LNCaP clone FGC (cell line): Measurements from ENCODE around the gene FLAD1.
A peak's percentile ranks its signal among the peaks of the same experiment; 100 is the strongest.

Experiments used
- DNase-seq: peaks from one replicate; pipeline ENCODE4 v3.0.0-alpha.2; 2011; ENCODE audit warnings: low read depth
- H3K4me3 ChIP-seq: 2 replicates; pipeline ENCODE4 v1.5.1; 2011; ENCODE audit warnings: mild to moderate bottlenecking, low read depth, low read length, control low read depth
- TF ChIP-seq, protein P1 (sequence below): IDR thresholded peaks from 2 replicates; pipeline ENCODE4 v1.5.1; 2012; ENCODE audit warnings: mild to moderate bottlenecking; ENCODE audit not compliant: control insufficient read depth, insufficient read depth; ENCODE audit errors: extremely low read depth

FLAD1 gene

DNA sequence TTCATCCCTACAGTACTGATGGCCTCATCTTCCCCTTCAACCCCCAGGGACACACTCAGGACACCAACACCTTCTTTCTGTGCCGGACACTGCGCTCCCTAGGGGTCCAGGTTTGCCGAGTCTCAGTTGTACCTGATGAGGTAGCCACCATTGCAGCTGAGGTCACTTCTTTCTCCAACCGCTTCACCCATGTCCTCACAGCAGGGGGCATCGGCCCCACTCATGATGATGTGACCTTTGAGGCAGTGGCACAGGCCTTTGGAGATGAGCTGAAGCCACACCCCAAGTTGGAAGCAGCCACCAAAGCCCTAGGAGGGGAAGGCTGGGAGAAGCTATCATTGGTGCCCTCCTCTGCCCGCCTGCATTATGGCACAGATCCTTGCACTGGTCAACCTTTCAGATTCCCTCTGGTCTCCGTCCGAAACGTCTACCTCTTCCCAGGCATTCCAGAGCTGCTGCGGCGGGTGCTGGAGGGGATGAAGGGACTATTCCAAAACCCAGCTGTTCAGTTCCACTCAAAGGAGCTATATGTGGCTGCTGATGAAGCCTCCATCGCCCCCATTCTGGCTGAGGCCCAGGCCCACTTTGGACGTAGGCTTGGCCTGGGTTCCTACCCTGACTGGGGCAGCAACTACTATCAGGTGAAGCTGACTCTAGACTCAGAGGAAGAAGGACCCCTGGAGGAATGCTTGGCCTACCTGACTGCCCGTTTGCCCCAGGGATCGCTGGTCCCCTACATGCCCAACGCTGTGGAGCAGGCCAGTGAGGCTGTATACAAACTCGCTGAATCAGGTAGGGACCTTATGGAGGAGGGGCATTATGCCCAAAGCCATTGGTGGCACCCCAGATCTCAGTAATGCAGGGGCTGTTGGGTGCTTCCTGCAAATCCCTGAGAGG, 5.2 kb downstream of the FLAD1 start:
- TF ChIP-seq, protein P1, sequence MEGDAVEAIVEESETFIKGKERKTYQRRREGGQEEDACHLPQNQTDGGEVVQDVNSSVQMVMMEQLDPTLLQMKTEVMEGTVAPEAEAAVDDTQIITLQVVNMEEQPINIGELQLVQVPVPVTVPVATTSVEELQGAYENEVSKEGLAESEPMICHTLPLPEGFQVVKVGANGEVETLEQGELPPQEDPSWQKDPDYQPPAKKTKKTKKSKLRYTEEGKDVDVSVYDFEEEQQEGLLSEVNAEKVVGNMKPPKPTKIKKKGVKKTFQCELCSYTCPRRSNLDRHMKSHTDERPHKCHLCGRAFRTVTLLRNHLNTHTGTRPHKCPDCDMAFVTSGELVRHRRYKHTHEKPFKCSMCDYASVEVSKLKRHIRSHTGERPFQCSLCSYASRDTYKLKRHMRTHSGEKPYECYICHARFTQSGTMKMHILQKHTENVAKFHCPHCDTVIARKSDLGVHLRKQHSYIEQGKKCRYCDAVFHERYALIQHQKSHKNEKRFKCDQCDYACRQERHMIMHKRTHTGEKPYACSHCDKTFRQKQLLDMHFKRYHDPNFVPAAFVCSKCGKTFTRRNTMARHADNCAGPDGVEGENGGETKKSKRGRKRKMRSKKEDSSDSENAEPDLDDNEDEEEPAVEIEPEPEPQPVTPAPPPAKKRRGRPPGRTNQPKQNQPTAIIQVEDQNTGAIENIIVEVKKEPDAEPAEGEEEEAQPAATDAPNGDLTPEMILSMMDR: 0 out of 2 replicates have a peak, but pooled peaks have one; percentile 12
- DNase-seq: no peak
- H3K4me3 ChIP-seq: no peak overlapping the region

DNA sequence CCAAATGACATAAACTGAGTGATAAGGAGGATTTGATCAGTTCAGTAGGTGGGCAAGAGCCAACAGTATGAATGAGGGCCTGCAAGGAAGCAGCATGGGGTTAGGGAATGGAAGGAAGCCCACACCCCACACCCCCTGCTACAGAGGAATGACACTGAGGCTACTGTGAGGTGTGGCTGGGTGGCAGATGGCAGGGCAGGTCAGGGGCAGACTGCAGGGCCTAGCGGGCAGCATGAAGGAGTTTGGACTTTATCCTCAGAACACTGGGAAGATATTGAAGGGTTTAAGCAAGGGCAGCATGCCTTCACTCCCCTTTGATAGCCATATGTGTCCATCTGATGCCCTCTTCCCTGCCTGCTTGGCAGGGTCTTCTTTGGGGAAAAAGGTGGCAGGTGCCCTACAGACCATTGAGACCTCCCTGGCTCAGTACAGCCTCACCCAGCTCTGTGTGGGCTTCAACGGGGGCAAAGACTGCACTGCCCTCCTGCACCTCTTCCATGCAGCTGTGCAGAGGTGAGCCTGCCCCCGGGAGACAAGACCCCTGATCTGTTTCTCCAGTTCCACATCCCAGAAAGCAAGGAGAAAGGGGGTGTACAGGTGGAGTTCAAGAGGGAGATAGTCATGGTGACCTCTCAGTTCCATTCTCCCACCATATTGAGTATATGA, 6.2 kb downstream of the FLAD1 start:
- H3K4me3 ChIP-seq: no peak overlapping the region
- DNase-seq: no peak
- TF ChIP-seq, protein P1: no peak

DNA sequence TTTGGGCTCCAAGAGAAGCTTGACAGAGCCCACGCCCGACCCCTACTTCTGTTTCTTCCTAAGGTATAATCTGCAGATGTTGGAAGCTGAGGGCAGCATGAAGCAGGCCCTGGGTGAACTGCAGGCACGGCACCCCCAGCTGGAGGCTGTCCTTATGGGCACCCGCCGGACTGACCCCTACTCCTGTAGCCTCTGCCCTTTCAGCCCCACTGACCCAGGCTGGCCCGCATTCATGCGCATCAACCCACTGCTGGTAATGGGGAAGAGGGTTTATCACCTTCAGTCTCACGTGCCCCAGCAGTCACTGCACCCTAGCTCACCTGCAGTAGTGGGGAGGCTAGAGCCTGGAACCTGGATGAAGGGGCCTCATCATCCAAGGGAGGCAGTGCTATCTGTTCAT, 7.1 kb downstream of the FLAD1 start:
- no peak overlapping the region for H3K4me3 ChIP-seq
- TF ChIP-seq, protein P1: no peak
- no peak for DNase-seq

DNA sequence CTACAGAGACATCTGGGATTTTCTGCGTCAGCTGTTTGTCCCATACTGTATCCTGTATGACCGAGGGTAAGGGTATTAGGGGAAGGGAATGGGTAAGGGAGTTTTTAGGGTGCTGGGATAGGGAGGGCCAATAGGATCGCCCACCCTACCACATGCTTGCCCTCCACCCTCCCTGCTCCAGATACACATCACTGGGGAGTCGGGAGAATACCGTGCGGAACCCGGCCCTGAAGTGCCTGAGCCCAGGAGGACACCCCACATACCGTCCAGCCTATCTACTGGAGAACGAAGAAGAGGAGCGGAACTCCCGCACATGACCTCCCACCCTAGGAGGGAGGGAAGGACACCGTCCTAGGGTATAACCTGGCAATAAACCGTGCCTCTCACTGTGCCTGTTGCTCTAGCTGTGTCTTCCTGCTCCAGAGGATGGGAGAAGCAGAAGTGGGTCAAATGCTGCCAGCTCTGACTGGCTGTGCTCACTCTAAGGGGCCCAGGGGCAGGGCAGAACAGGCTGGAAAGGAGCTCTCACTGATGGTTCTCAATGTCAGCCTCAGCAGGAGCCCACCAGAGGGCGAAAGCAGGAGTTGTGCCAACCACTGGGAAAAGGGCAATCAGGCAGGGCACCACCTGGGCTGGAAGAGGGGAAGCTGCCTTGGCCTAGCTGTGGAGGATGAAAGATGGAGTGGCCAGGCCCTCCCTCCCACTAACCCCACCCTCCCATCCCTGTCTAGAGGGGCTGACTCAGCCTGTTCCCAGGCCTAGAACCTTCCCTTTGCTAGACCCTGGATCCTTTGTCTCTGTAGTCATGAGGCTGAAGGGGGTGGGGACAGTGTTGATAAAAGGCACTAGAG, 9.8 kb downstream of the FLAD1 start:
- TF ChIP-seq, protein P1: no peak
- H3K4me3 ChIP-seq: no peak overlapping the region
- no peak for DNase-seq

DNA sequence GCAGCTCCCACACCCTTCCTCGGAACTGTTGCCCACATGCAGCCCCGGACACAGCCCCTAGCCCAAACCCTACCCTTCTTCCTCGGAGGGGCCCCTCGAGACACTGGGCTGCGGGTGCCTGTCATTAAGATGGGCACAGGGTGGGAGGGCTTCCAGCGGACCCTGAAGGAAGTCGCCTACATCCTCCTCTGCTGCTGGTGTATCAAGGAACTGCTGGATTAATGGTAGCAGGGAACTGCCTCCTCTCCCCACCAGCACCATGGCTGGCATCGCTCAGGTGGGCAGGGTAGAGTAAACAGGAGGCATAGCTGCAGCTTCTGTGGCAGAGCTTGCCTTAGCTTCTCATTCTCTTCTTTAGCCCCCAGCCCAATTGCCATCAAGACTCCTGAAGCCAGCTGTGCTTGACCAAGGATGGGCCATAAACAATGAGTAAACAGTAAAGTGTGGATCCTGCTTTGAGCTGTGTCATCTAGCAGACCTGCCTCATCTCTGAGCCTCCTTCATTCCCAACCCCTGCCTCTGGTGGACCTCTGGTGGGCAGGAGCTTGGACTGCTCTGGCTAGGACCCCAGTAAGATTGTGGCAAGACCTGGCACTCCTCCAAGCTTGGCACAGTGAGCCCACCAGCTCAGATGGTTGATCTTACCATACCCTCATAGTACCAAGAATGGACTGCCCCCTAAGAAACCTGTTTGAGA, 10.6 kb downstream of the FLAD1 start, which contains the start of gene LENEP:
TSS of gene LENEP (plus strand) at position 15 of the 697 bp plus-strand sequence. CDS start at position 37, 22 bp downstream.
- TF ChIP-seq, protein P1: no peak
- H3K4me3 ChIP-seq: no peak within 1 kb of the TSS
- DNase-seq: no peak

DNA sequence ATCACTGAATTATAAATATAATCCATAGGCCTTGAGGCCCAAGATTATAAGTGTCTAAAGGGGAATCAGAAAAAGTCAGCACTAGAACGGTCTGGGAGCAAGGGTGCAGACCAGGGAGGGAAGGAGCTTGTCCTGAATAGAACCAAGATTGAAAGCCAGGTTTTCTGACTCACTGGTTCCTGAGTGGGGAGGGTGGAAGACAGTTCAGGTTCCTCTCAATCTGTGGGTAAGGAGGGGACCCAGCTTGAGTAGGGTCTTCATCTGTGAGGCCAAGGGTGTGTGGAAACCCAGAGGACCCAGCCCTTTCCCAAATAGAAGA, 11.1 kb downstream of the FLAD1 start:
- H3K4me3 ChIP-seq: no peak overlapping the region
- TF ChIP-seq, protein P1: no peak
- no peak for DNase-seq
